OCI-LY7 (cell line): ENCODE data around the gene DDX28. TPM values are rescaled to one million over a fixed set of nuclear protein-coding genes. Genes with fewer than 3 reads are reported as not detected.
"Not testable (repeated sequence)": the region's sequence is repeated elsewhere in the genome, so short reads cannot be mapped to it uniquely, and the experiment has no call there.

ENCODE experiments used
- BruUV-seq: library from RNA; stranded (reverse); fragments of 400-500 nt; replicated peaks from 2 replicates; lab custom pipeline; 2021; lab: Mats Ljungman, UMichigan
- CTCF ChIA-PET: fragments of 300-600 bp; sonication (Branson Sonifier 250); formaldehyde crosslinking; loops from one replicate; lab custom pipeline; 2022; ENCODE audit warnings: antibody characterized with exemption; ENCODE audit not compliant: unreplicated experiment; lab: Charles Lee
- POLR2A ChIA-PET: fragments of 300-600 bp; sonication (Branson Sonifier 250); formaldehyde crosslinking; loops from one replicate; lab custom pipeline; 2022; ENCODE audit warnings: antibody characterized with exemption; lab: Charles Lee
- DNase-seq: peaks from one replicate; pipeline ENCODE4 v3.0.0-alpha.2; 2015; ENCODE audit warnings: low spot score
- H2AFZ ChIP-seq: fragments of 200-600 bp; sonication (generic), shearing (Covaris generic); 2 replicates; pipeline ENCODE4 v1.6.1; 2014; ENCODE audit warnings: mild to moderate bottlenecking, antibody characterized with exemption, low read length, moderate library complexity
- H3K27ac ChIP-seq: fragments of 200-600 bp; sonication (generic); 2 replicates; pipeline ENCODE4 v1.5.1; 2014; ENCODE audit warnings: mixed run types, low read depth, mild to moderate bottlenecking, moderate library complexity, low read length, inconsistent platforms; ENCODE audit not compliant: poor library complexity, severe bottlenecking
- H3K36me3 ChIP-seq: fragments of 200-600 bp; sonication (generic); 2 replicates; pipeline ENCODE4 v1.6.1; 2014; ENCODE audit warnings: mild to moderate bottlenecking, antibody characterized with exemption, low read length, moderate library complexity, mixed read lengths; ENCODE audit not compliant: insufficient read depth
- H3K4me1 ChIP-seq: fragments of 200-600 bp; sonication (generic); 2 replicates; pipeline ENCODE4 v1.5.1; 2014; ENCODE audit warnings: mild to moderate bottlenecking, low read length; ENCODE audit not compliant: insufficient read depth, poor library complexity, severe bottlenecking
- H3K4me2 ChIP-seq: fragments of 200-600 bp; sonication (generic); 2 replicates; pipeline ENCODE4 v1.6.1; 2014; ENCODE audit warnings: mild to moderate bottlenecking, low read length
- H3K4me3 ChIP-seq: fragments of 200-600 bp; sonication (generic); 2 replicates; pipeline ENCODE4 v1.5.1; 2014; ENCODE audit warnings: mild to moderate bottlenecking, low read depth, low read length; ENCODE audit not compliant: poor library complexity, severe bottlenecking
- H3K79me2 ChIP-seq: fragments of 200-600 bp; sonication (generic); 2 replicates; pipeline ENCODE4 v1.6.1; 2016; ENCODE audit warnings: low read depth, mild to moderate bottlenecking, low read length, moderate library complexity, mixed read lengths; ENCODE audit not compliant: insufficient read depth
- H3K9me2 ChIP-seq: fragments of 200-600 bp; sonication (generic); 2 replicates; pipeline ENCODE4 v1.6.1; 2016; ENCODE audit warnings: mild to moderate bottlenecking, low read length, mixed read lengths; ENCODE audit not compliant: insufficient read depth
- H3K9me3 ChIP-seq: fragments of 200-600 bp; sonication (generic); 2 replicates; pipeline ENCODE4 v1.6.1; 2014; ENCODE audit warnings: mild to moderate bottlenecking, mixed run types, low read length, mixed read lengths
- H4K20me1 ChIP-seq: fragments of 200-600 bp; sonication (generic); 2 replicates; pipeline ENCODE4 v1.6.1; 2014; ENCODE audit warnings: mild to moderate bottlenecking, antibody characterized with exemption, low read length, moderate library complexity, mixed read lengths; ENCODE audit not compliant: insufficient read depth
- EZH2phosphoT487 ChIP-seq: fragments of 200-600 bp; sonication (generic); IDR thresholded peaks from 2 replicates; pipeline ENCODE4 v1.6.1; 2018; ENCODE audit warnings: low read depth, borderline replicate concordance, mild to moderate bottlenecking, mixed run types, antibody characterized with exemption, low read length, moderate library complexity, mixed read lengths
- intact Hi-C: fragments of 100-400 bp; cut with micrococcal nuclease; formaldehyde crosslinking; loops from one replicate; pipeline ENCODE4 v1.10.0; 2022; ENCODE audit not compliant: unreplicated experiment
- total RNA-seq, 2 experiments: library from RNA; depleted of rRNA in 1 of 2; stranded (reverse); fragments of >200 nt in 1 of 2; shearing (Covaris generic) in 1 of 2; gene quantifications; 2 replicates each; pipeline ENCODE4 v1.2.3, GENCODE V29; 2014 to 2022
- TF ChIP-seq, protein P1 (sequence below): fragments of 200-600 bp; sonication (generic); conservative IDR thresholded peaks from 2 replicates; pipeline ENCODE4 v1.5.1; 2014; ENCODE audit warnings: mild to moderate bottlenecking, antibody characterized with exemption, low read length, moderate library complexity, mixed read lengths

Gene DDX28
- total RNA-seq, 2 experiments from 2014 or later = 18.1 to 31.4 TPM

DNA sequence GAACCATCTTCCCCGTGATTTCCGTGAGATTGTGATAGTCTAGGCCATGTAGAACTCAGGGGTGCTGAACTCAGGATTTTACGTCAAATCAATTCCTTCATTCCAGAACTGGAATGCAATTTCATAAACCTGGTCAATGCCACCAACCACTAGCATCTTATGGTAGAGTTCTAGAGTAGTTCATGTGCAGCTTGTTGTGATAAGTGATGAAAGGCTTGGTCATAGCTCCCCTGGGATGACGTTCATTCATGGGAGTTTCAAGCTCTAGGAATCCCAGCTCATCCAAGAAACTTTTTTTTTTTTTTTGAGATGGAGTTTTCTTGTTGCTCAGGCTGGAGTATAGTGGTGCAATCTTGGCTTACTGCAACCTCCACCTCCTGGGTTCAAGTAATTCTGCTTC, 20.0 kb downstream of the DDX28 start:
- no peaks in the 10 kb centered on the region for H3K9me2 ChIP-seq
- no peak overlapping the region for H2AFZ ChIP-seq
- peaks cover 28% of the 10 kb centered on the region for H3K4me1 ChIP-seq
- no peaks in the 10 kb centered on the region for H4K20me1 ChIP-seq
- DNase-seq = no peak
- no peak overlapping the region for H3K27ac ChIP-seq
- no peak overlapping the region for H3K4me3 ChIP-seq
- ChIA-PET CTCF (interaction anchor here (0.6 kb wide), 2 partner anchors 11 to 38 kb away, joined by 3 read pairs; no protein-coding TSS in a partner anchor), POLR2A (interaction anchor here (0.5 to 1.0 kb wide), 2 partner anchors 21 to 142 kb away, joined by 3 to 4 read pairs; partner anchors contain the start of gene DUS2)
- no peaks in the 10 kb centered on the region for H3K36me3 ChIP-seq
- no peaks in the 10 kb centered on the region for H3K79me2 ChIP-seq
- no TSS peak for BruUV-seq
- TF ChIP-seq, protein P1, sequence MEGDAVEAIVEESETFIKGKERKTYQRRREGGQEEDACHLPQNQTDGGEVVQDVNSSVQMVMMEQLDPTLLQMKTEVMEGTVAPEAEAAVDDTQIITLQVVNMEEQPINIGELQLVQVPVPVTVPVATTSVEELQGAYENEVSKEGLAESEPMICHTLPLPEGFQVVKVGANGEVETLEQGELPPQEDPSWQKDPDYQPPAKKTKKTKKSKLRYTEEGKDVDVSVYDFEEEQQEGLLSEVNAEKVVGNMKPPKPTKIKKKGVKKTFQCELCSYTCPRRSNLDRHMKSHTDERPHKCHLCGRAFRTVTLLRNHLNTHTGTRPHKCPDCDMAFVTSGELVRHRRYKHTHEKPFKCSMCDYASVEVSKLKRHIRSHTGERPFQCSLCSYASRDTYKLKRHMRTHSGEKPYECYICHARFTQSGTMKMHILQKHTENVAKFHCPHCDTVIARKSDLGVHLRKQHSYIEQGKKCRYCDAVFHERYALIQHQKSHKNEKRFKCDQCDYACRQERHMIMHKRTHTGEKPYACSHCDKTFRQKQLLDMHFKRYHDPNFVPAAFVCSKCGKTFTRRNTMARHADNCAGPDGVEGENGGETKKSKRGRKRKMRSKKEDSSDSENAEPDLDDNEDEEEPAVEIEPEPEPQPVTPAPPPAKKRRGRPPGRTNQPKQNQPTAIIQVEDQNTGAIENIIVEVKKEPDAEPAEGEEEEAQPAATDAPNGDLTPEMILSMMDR = no peak
- TF ChIP-seq EZH2phosphoT487 = no peak
- H3K9me3 ChIP-seq = no peaks in the 10 kb centered on the region
- intact Hi-C loops = no loop called here
- no peak overlapping the region for H3K4me2 ChIP-seq

DNA sequence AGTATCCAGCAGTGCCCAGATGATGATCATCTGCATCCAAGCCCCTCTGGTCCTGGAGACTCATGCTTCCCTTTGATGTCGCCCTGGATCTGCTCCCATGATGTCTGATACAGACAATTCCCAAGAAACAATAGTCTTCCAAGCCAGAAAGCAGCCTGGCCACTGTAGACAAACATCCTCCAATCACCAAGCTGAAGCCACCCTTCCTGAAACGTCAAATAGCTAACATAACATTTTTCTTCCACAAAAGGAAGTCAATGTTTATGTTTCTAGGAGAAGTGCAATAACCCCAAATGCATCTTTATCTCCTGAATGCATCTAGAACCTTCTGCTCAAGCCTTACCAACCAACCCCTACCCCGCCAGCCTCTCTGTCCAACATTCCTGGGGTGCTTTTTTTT, 22.6 kb downstream of the DDX28 start:
- BruUV-seq = no TSS peak
- DNase-seq = no peak
- TF ChIP-seq EZH2phosphoT487 = no peak
- TF ChIP-seq, protein P1 = no peak
- intact Hi-C loops = no loop called here
- no peaks in the 10 kb centered on the region for H3K79me2 ChIP-seq
- peaks cover 20% of the 10 kb centered on the region for H3K4me1 ChIP-seq
- H3K4me2 ChIP-seq = peak overlapping the region; percentile 63
- H2AFZ ChIP-seq = peak overlapping the region; percentile 84
- H3K4me3 ChIP-seq = peak overlapping the region; percentile 14
- no peaks in the 10 kb centered on the region for H3K9me2 ChIP-seq
- peak overlapping the region; percentile 34 for H3K27ac ChIP-seq
- CTCF ChIA-PET = no interaction called here
- H3K9me3 ChIP-seq = no peaks in the 10 kb centered on the region
- no peaks in the 10 kb centered on the region for H3K36me3 ChIP-seq
- POLR2A ChIA-PET = interaction anchor here (1.4 to 3.9 kb wide), 3 partner anchors 8 to 22 kb away, joined by 4 to 21 read pairs (median 6); partner anchors contain the start of genes DDX28 and DUS2
- H4K20me1 ChIP-seq = no peaks in the 10 kb centered on the region

GRCh38 chr16:67999985-68000384, 23.0 kb downstream of the DDX28 start:
- no peaks in the 10 kb centered on the region for H3K9me2 ChIP-seq
- H3K9me3 ChIP-seq = no peaks in the 10 kb centered on the region
- BruUV-seq = no TSS peak
- peak overlapping the region; percentile 14 for H3K4me3 ChIP-seq
- no peaks in the 10 kb centered on the region for H3K36me3 ChIP-seq
- POLR2A ChIA-PET = interaction anchor here (0.6 to 3.9 kb wide), 4 partner anchors 8 to 446 kb away, joined by 3 to 21 read pairs (median 5); partner anchors contain the start of genes DDX28 and DUS2
- H3K4me1 ChIP-seq = peaks cover 20% of the 10 kb centered on the region
- peak overlapping the region; percentile 34 for H3K27ac ChIP-seq
- peak overlapping the region; percentile 63 for H3K4me2 ChIP-seq
- CTCF ChIA-PET = no interaction called here
- intact Hi-C loops = no loop called here
- no peaks in the 10 kb centered on the region for H3K79me2 ChIP-seq
- DNase-seq = peak; percentile 76
- no peak for TF ChIP-seq EZH2phosphoT487
- TF ChIP-seq, protein P1 = no peak
- H2AFZ ChIP-seq = peak overlapping the region; percentile 84
- H4K20me1 ChIP-seq = no peaks in the 10 kb centered on the region

DNA sequence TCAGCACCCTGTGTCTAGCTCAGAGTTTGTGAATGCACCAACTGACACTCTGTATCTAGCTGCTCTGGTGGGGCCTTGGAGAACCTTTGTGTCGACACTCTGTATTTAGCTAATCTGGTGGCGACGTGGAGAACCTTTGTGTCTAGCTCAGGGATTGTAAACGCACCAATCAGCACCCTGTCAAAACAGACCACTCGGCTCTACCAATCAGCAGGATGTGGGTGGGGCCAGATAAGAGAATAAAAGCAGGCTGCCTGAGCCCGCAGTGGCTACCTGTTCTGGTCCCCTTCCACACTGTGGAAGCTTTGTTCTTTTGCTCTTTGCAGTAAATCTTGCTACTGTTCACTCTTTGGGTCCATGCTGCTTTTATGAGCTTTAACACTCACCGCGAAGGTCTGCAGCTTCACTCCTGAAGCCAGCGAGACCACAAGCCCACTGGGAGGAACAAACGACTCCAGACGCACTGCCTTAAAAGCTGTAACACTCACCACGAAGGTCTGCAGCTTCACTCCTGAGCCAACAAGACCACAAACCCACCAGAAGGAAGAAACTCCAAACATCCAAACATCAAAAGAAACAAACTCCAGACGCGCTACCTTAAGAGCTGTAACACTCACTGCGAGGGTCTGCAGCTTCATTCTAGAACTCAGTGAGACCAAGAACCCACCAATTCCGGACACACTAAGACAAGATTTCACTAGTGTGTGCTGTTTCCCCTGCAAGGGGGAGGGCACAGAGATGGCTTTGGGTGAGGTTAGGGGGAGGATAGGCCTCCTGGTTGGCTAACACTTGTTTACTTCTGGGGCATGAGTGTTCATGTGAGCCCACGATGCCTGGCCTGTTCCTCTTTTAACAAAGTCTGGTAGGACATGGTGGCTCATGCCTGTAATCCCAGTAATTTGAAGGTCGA, 24.0 kb downstream of the DDX28 start, which contains the start of gene DPEP2:
TSS of gene DPEP2 (minus strand) at position 706 of the 910 bp plus-strand sequence. CDS start 6,272 bp downstream, outside the sequence.
- CTCF ChIA-PET = interaction anchor here (0.6 kb wide), 2 partner anchors 33 to 253 kb away, joined by 4 to 6 read pairs; no protein-coding TSS in a partner anchor
- H3K9me3 ChIP-seq, BruUV-seq, H3K9me2 ChIP-seq, intact Hi-C loops, H3K79me2 ChIP-seq, H3K36me3 ChIP-seq, H4K20me1 ChIP-seq: not testable (repeated sequence)
- Histone ChIP-seq H3K4me2 (peak within 1 kb of the TSS; percentile 63), H2AFZ (peak within 1 kb of the TSS; percentile 84), H3K27ac (peak within 1 kb of the TSS; percentile 34), H3K4me3 (peak within 1 kb of the TSS; percentile 14), H3K4me1 (peaks cover 20% of the 10 kb centered on the region)
- POLR2A ChIA-PET = interaction anchor here (0.6 to 3.9 kb wide), 6 partner anchors 12 to 481 kb away, joined by 3 to 21 read pairs (median 4); partner anchors contain the start of genes DDX28 and DUS2
- peak; percentile 40 for DNase-seq
